ENCODE measurements around the gene SLC24A4. TPM values are rescaled to one million over a fixed set of nuclear protein-coding genes. Genes with fewer than 3 reads are reported as not detected.

SLC24A4 gene
- total and polyA plus RNA-seq, 2 donors (not counting 3 experiments of a cell fraction or from before 2014, with no cell fraction given): 0.07 to 0.08 TPM

- Histone ChIP-seq H3K9ac (replicated peaks; ENCODE audit: extremely low read depth, insufficient read depth, low read length) (peak overlapping the region; percentile 84), H3K4me2 (ENCODE audit: insufficient read depth, low read length) (peak overlapping the region; percentile 83), H3K79me2 (ENCODE audit: control insufficient read depth, insufficient read depth, low read length) (peaks cover 4% of the 10 kb centered on the region), H3K4me3 (replicated peaks in 1 of 3; ENCODE audit: insufficient read depth in 1 of 3, low read depth in 1 of 3, low read length in 3 of 3) (peak overlapping the region in 1 of 3 experiments; percentile 67), H3K9me1 (replicated peaks; ENCODE audit: control insufficient read depth, extremely low read depth, insufficient read depth, low read length) (no peaks in the 10 kb centered on the region), H3K27ac (ENCODE audit: insufficient read depth, low read depth, low read length) (peak overlapping the region; percentile 60), H4K20me1 (replicated peaks; ENCODE audit: control insufficient read depth, extremely low read depth, insufficient read depth, low read length) (no peaks in the 10 kb centered on the region), H3K9me3 (replicated peaks; ENCODE audit: control insufficient read depth, insufficient read depth, low read length) (no peaks in the 10 kb centered on the region), H2AFZ (ENCODE audit: low read depth, low read length) (peak overlapping the region; percentile 78), H3K36me3 (ENCODE audit: control insufficient read depth in 2 of 2, extremely low read depth in 1 of 2, insufficient read depth in 2 of 2, low read length in 2 of 2) (no peaks in the 10 kb centered on the region), H3K27me3 (ENCODE audit: control insufficient read depth in 2 of 2, insufficient read depth in 2 of 2, low read length in 2 of 2) (no peaks in the 10 kb centered on the region), H3K4me1 (ENCODE audit: control insufficient read depth, extremely low read depth, insufficient read depth, low read length) (peaks cover 21% of the 10 kb centered on the region)
- DNase-seq (ENCODE audit: low read depth, low spot score) (no peak), FAIRE-seq (no peak)
- CTCF ChIA-PET: no interaction called here
- dilution Hi-C loops (cut with MboI; ENCODE audit: extremely low pct_ligation_motif_present, low sequenced_read_pairs): no loop called here
- POLR2A ChIA-PET: interaction anchor here (1.2 kb wide), 1 partner anchor 28 kb away, joined by 3 read pairs; no protein-coding TSS in a partner anchor
- BruUV-seq (replicated peaks): TSS peak; percentile 58
- no peak for TF ChIP-seq JUN (IDR thresholded peaks at IDR 0.05; ENCODE audit: borderline replicate concordance, insufficient read depth, insufficient read length, low read depth)
- TF ChIP-seq MYC (IDR thresholded peaks at IDR 0.05; ENCODE audit: low read depth, low read length): no peak
- no peak for TF ChIP-seq CTCF (IDR thresholded peaks at IDR 0.05; ENCODE audit: extremely low read depth in 1 of 2, insufficient read depth in 1 of 2, low read depth in 1 of 2, low read length in 2 of 2)
- intact Hi-C loops (cut with micrococcal nuclease): no loop called here
Observed at GRCh38 chr14:92512807-92513203, 189.8 kb downstream of the SLC24A4 start.

- Histone ChIP-seq H4K20me1 (replicated peaks; ENCODE audit: control insufficient read depth, extremely low read depth, insufficient read depth, low read length) (no peaks in the 10 kb centered on the region), H3K27me3 (ENCODE audit: control insufficient read depth in 2 of 2, insufficient read depth in 2 of 2, low read length in 2 of 2) (no peaks in the 10 kb centered on the region), H3K4me3 (replicated peaks in 1 of 3; ENCODE audit: insufficient read depth in 1 of 3, low read depth in 1 of 3, low read length in 3 of 3) (peak within 1 kb of the TSS; percentile 62 to 76 (median 67)), H3K4me2 (ENCODE audit: insufficient read depth, low read length) (peak within 1 kb of the TSS; percentile 83), H3K36me3 (ENCODE audit: control insufficient read depth in 2 of 2, extremely low read depth in 1 of 2, insufficient read depth in 2 of 2, low read length in 2 of 2) (no peaks in the 10 kb centered on the region), H3K27ac (ENCODE audit: insufficient read depth, low read depth, low read length) (peak within 1 kb of the TSS; percentile 60), H3K9me3 (replicated peaks; ENCODE audit: control insufficient read depth, insufficient read depth, low read length) (no peaks in the 10 kb centered on the region), H3K9me1 (replicated peaks; ENCODE audit: control insufficient read depth, extremely low read depth, insufficient read depth, low read length) (no peaks in the 10 kb centered on the region), H3K9ac (replicated peaks; ENCODE audit: extremely low read depth, insufficient read depth, low read length) (peak within 1 kb of the TSS; percentile 84), H3K4me1 (ENCODE audit: control insufficient read depth, extremely low read depth, insufficient read depth, low read length) (peaks cover 21% of the 10 kb centered on the region), H2AFZ (ENCODE audit: low read depth, low read length) (peak within 1 kb of the TSS; percentile 78), H3K79me2 (ENCODE audit: control insufficient read depth, insufficient read depth, low read length) (peaks cover 4% of the 10 kb centered on the region)
- ChIA-PET POLR2A (interaction anchor here (1.2 kb wide), 1 partner anchor 27 kb away, joined by 3 read pairs; no protein-coding TSS in a partner anchor), CTCF (interaction anchor here (1.7 kb wide), 1 partner anchor 10 kb away, joined by 5 read pairs; no protein-coding TSS in a partner anchor)
- intact Hi-C loops (cut with micrococcal nuclease): no loop called here
- peak; percentile 56 for FAIRE-seq
- dilution Hi-C loops (cut with MboI; ENCODE audit: extremely low pct_ligation_motif_present, low sequenced_read_pairs): no loop called here
- no TSS peak for BruUV-seq (replicated peaks)
- TF ChIP-seq MAX (IDR thresholded peaks at IDR 0.05; ENCODE audit: insufficient read depth, insufficient read length) (no peak), POLR2AphosphoS5 (IDR thresholded peaks at IDR 0.05; ENCODE audit: insufficient read depth, low read depth, low read length) (peak; percentile 50), GATA2 (IDR thresholded peaks at IDR 0.05; ENCODE audit: insufficient read depth, insufficient read length, low read depth, low read length) (no peak), MYC (IDR thresholded peaks at IDR 0.05; ENCODE audit: low read depth, low read length) (no peak), POLR2A (IDR thresholded peaks at IDR 0.05; ENCODE audit: low read depth, low read length) (peak; percentile 65), FOS (IDR thresholded peaks at IDR 0.05; ENCODE audit: borderline replicate concordance, insufficient read depth, low read length) (no peak)
- DNase-seq (ENCODE audit: low read depth, low spot score): peak; percentile 48
Observed at GRCh38 chr14:92513204-92513965, 190.4 kb downstream of the SLC24A4 start, which contains the start of gene RIN3. TSS of gene RIN3 (plus strand) at chr14:92513781. CDS start at chr14:92513933, 152 bp downstream.

Measured in endothelial cell of umbilical vein (primary cell).